ENCODE data around the gene NDUFS4. TPM values are rescaled to one million over a fixed set of nuclear protein-coding genes. Genes with fewer than 3 reads are reported as not detected.

Gene NDUFS4
- total and polyA plus RNA-seq, 2 of the 4 experiments (the other 2 are of a cell fraction): 34.2 to 70.1 TPM

GRCh38 chr5:53613061-53613460 is 52.6 kb downstream of the NDUFS4 start:
- H3K27ac ChIP-seq (ENCODE audit: insufficient read depth, low read length): no peak overlapping the region
- H2BK120ac ChIP-seq (ENCODE audit: low read depth, low read length): no peak overlapping the region
- H3K9ac ChIP-seq (ENCODE audit: low read depth, low read length): no peak overlapping the region
- H4K5ac ChIP-seq (ENCODE audit: low read depth, low read length): no peak overlapping the region
- no peak overlapping the region for H2BK20ac ChIP-seq (ENCODE audit: low read depth, low read length)
- WGBS, 2 experiments (ENCODE audit: extremely low coverage in 2 of 2, insufficient read length in 1 of 2): no CpG with 5 or more reads among the region's 3 CpGs
- no peaks in the 10 kb centered on the region for H3K9me1 ChIP-seq (ENCODE audit: insufficient read depth, low read length)
- DNase-seq: no peak
- H4K20me1 ChIP-seq (ENCODE audit: insufficient read depth, low read length): peaks cover 12% of the 10 kb centered on the region
- no peaks in the 10 kb centered on the region for H3K36me3 ChIP-seq (ENCODE audit: control insufficient read depth, insufficient read depth, low read length)
- peaks cover 2% of the 10 kb centered on the region; the same call in 1 of the 2 replicates for H3K4me1 ChIP-seq (ENCODE audit: control insufficient read depth, insufficient read depth, low read length)
- no peak overlapping the region for H2AK5ac ChIP-seq (ENCODE audit: low read depth, low read length)
- no peak overlapping the region for H3K14ac ChIP-seq (replicated peaks; ENCODE audit: low read depth, low read length)
- H3K56ac ChIP-seq (ENCODE audit: extremely low read depth, insufficient read depth, low read length): no peak overlapping the region
- no peak for ATAC-seq (ENCODE audit: low read depth)
- no peak overlapping the region for H4K8ac ChIP-seq (ENCODE audit: low read depth in 2 of 2, low read length in 2 of 2)
- POLR2A ChIA-PET (ENCODE audit: unreplicated experiment): interaction anchor here (0.5 kb wide), 1 partner anchor 40 kb away, joined by 4 read pairs; no protein-coding TSS in a partner anchor
- peaks cover 23 to 48% of the 10 kb centered on the region in 2 experiments for H3K79me1 ChIP-seq (ENCODE audit: low read depth in 1 of 2, low read length in 2 of 2)
- H3K27me3 ChIP-seq (ENCODE audit: control insufficient read depth, insufficient read depth, low read length): no peaks in the 10 kb centered on the region
- no peaks in the 10 kb centered on the region for H3K9me3 ChIP-seq (ENCODE audit: control insufficient read depth, insufficient read depth, low read length)
- no peak overlapping the region for H2AK9ac ChIP-seq (replicated peaks; ENCODE audit: low read depth, low read length, poor library complexity)
- no peak overlapping the region for H2BK5ac ChIP-seq (ENCODE audit: low read depth, low read length, poor library complexity, severe bottlenecking)
- dilution Hi-C loops (cut with HindIII; ENCODE audit: low sequenced_read_pairs, unreplicated experiment) (no loop called here), in situ Hi-C loops (cut with MboI; ENCODE audit: low sequenced_read_pairs) (no loop called here), intact Hi-C loops (cut with micrococcal nuclease) (no loop called here)
- CTCF ChIA-PET: no interaction called here
- H2AFZ ChIP-seq (replicated peaks; ENCODE audit: low read length, poor library complexity): no peak overlapping the region
- no peak overlapping the region for H3K23ac ChIP-seq (ENCODE audit: low read depth, low read length)
- no peak for TF ChIP-seq CEBPB (IDR thresholded peaks at IDR 0.05; ENCODE audit: low read depth, low read length)
- TF ChIP-seq BHLHE40 (IDR thresholded peaks at IDR 0.05; ENCODE audit: low read depth, low read length): no peak
- TF ChIP-seq CHD1 (IDR thresholded peaks at IDR 0.05; ENCODE audit: low read depth, low read length): no peak
- TF ChIP-seq RFX5 (IDR thresholded peaks at IDR 0.05; ENCODE audit: low read depth, low read length): no peak
- no peak for TF ChIP-seq ELK1 (IDR thresholded peaks at IDR 0.05; ENCODE audit: borderline replicate concordance, low read depth, low read length)
- no peak for TF ChIP-seq RCOR1 (IDR thresholded peaks at IDR 0.05; ENCODE audit: insufficient replicate concordance, low read length)
- TF ChIP-seq FOS (IDR thresholded peaks at IDR 0.05; ENCODE audit: low read depth, low read length): no peak
- no peak for TF ChIP-seq USF2 (IDR thresholded peaks at IDR 0.05; ENCODE audit: low read depth, low read length)
- no peak for TF ChIP-seq MXI1 (IDR thresholded peaks at IDR 0.05; ENCODE audit: borderline replicate concordance, low read depth, low read length)
- no TSS peak for BruUV-seq (replicated peaks)
- H3K4me3 ChIP-seq (ENCODE audit: insufficient read depth, low read depth, low read length): no peak overlapping the region
- no peak overlapping the region for H3K4me2 ChIP-seq (ENCODE audit: low read depth, low read length)
- H3K4ac ChIP-seq (ENCODE audit: low read depth, low read length): no peak overlapping the region
- H2BK15ac ChIP-seq (ENCODE audit: low read depth, low read length): no peak overlapping the region
- H3K18ac ChIP-seq (ENCODE audit: low read depth, low read length): no peak overlapping the region
- no peak overlapping the region for H4K91ac ChIP-seq (ENCODE audit: insufficient read depth, low read depth, low read length)
